Kidney (tissue), 14 donors: ENCODE results near the gene ZNF138. TPM values are rescaled to one million over a fixed set of nuclear protein-coding genes. Genes with fewer than 3 reads are reported as not detected.

Experiments used
- DNase-seq, 5 donors: peaks; one replicate each; pipeline ENCODE4 v3.0.0-alpha.2; 2013 to 2020
- FAIRE-seq: peaks from 2 replicates; lab custom pipeline; 2012; peaks lifted over from hg19 to GRCh38; lab: Jason Lieb, UNC
- H3K27ac ChIP-seq, 2 donors: one replicate each; pipeline ENCODE4 v1.7.0; 2013; ENCODE audit warnings: low read depth in 2 of 2, low read length in 2 of 2, inconsistent platforms in 1 of 2
- H3K27me3 ChIP-seq: one replicate; pipeline ENCODE4 v1.7.1; 2013; ENCODE audit warnings: low read length, inconsistent platforms; ENCODE audit not compliant: control insufficient read depth, insufficient read depth
- H3K36me3 ChIP-seq, 3 donors: one replicate each; pipeline versions ENCODE4 v1.7.0 to v1.7.1; 2013; ENCODE audit warnings: low read length in 3 of 3, control low read depth in 1 of 3, inconsistent platforms in 1 of 3; ENCODE audit not compliant: insufficient read depth in 3 of 3, control insufficient read depth in 2 of 3
- H3K4me1 ChIP-seq, 3 donors: one replicate each; pipeline versions ENCODE4 v1.7.0 to v1.7.1; 2013; ENCODE audit warnings: low read length in 3 of 3, inconsistent platforms in 1 of 3, low read depth in 1 of 3; ENCODE audit not compliant: control insufficient read depth in 2 of 3, insufficient read depth in 2 of 3
- H3K4me3 ChIP-seq, 3 donors: one replicate each; pipeline versions ENCODE4 v1.7.0 to v1.8.1; 2013; ENCODE audit warnings: low read length in 3 of 3, control low read depth in 1 of 3, inconsistent platforms in 1 of 3
- H3K9ac ChIP-seq, 3 donors: one replicate each; pipeline versions ENCODE4 v1.7.0 to v1.7.1; 2013; ENCODE audit warnings: low read length in 3 of 3, control low read depth in 1 of 3, inconsistent platforms in 1 of 3
- H3K9me3 ChIP-seq, 3 donors: one replicate each; pipeline versions ENCODE4 v1.7.0 to v1.7.1; 2013; ENCODE audit warnings: low read length in 3 of 3, control low read depth in 1 of 3, inconsistent platforms in 1 of 3; ENCODE audit not compliant: control insufficient read depth in 2 of 3, insufficient read depth in 1 of 3
- CTCF ChIP-seq: IDR thresholded peaks from 3 replicates; pipeline ENCODE4 v1.5.1; 2012; ENCODE audit warnings: mild to moderate bottlenecking, moderate library complexity, borderline replicate concordance; ENCODE audit not compliant: insufficient read depth; ENCODE audit errors: extremely low read depth
- intact Hi-C: fragments of 100-400 bp; cut with DNase I; formaldehyde crosslinking; loops from one replicate; pipeline ENCODE4 v1.11.1; 2022
- polyA plus RNA-seq: library from polyadenylated mRNA; stranded (reverse); fragments of 350-450 nt; fragmentation: Illumina TruSeq; extraction: RNeasy Lipid Tissue Mini Kit (QIAGEN cat#74804); gene quantifications from one replicate; pipeline ENCODE4 v1.2.3, GENCODE V29; 2014; ENCODE audit warnings: low read depth, low replicate concordance; ENCODE audit not compliant: insufficient read depth
- total RNA-seq: library from RNA; stranded (reverse); fragmentation: NEBNext Ultra II Directional; extraction: Animal tissue kit (Norgen Biotek cat#: 25700); gene quantifications from one replicate; pipeline ENCODE4 v1.2.1, GENCODE V29; 2021
- donor health status: control.
- donor health status: control.
- donor health status: control.
- donor health status: control.
- donor health status: control.
- donor health status: DM: yes; HTN: yes; CAD: no.
- donor health status: Normal renal cell carcinoma (clear cell type).

The ZNF138 gene
- total and polyA plus RNA-seq, 2 donors from 2014 or later = 6.3 to 9.9 TPM

GRCh38 chr7:64876792-64877713 is 82.8 kb downstream of the ZNF138 start:
- intact Hi-C loops = no loop called here
- H3K9me3 ChIP-seq = peaks cover 0 to 4% (median 0%) of the 10 kb centered on the region in 3 donors
- H3K36me3 ChIP-seq = no peaks in the 10 kb centered on the region
- TF ChIP-seq CTCF = no peak
- H3K9ac ChIP-seq = no peak overlapping the region
- DNase-seq (peak; percentile 83 to 91 (median 88)), FAIRE-seq (no peak)
- no peaks in the 10 kb centered on the region for H3K27me3 ChIP-seq
- peak overlapping the region; percentile 15 to 48 (median 17) for H3K4me3 ChIP-seq
- H3K27ac ChIP-seq = no peak overlapping the region
- H3K4me1 ChIP-seq = no peaks in the 10 kb centered on the region

GRCh38 chr7:64877714-64878610 is 83.7 kb downstream of the ZNF138 start:
- DNase-seq = peak in 2 of 5 donors; percentile 8 to 52
- Histone ChIP-seq H3K9me3 (peaks cover 0 to 4% (median 0%) of the 10 kb centered on the region in 3 donors), H3K27me3 (no peaks in the 10 kb centered on the region), H3K4me3 (peak overlapping the region in 2 of 3 donors; percentile 17 to 48), H3K9ac (no peak overlapping the region), H3K36me3 (no peaks in the 10 kb centered on the region), H3K27ac (no peak overlapping the region), H3K4me1 (no peaks in the 10 kb centered on the region)
- intact Hi-C loops = no loop called here
- FAIRE-seq = no peak
- no peak for TF ChIP-seq CTCF

GRCh38 chr7:64878684-64879083 is 84.5 kb downstream of the ZNF138 start:
- intact Hi-C loops = no loop called here
- no peak overlapping the region for H3K27ac ChIP-seq
- TF ChIP-seq CTCF = no peak
- no peaks in the 10 kb centered on the region for H3K36me3 ChIP-seq
- no peaks in the 10 kb centered on the region for H3K4me1 ChIP-seq
- peaks cover 0 to 4% (median 0%) of the 10 kb centered on the region in 3 donors for H3K9me3 ChIP-seq
- FAIRE-seq = no peak
- no peak for DNase-seq
- H3K4me3 ChIP-seq = no peak overlapping the region
- no peak overlapping the region for H3K9ac ChIP-seq
- H3K27me3 ChIP-seq = no peaks in the 10 kb centered on the region
